PFSK-1 (cell line): Measurements from ENCODE around the gene CDK2AP2.

Experiments
- FOXP2 ChIP-seq: optimal IDR thresholded peaks from 2 replicates; pipeline ENCODE3; 2011; ENCODE audit warnings: borderline replicate concordance, control low read depth, inconsistent platforms; ENCODE audit not compliant: insufficient read depth; ENCODE audit errors: extremely low read length, extremely low read depth
- POLR2AphosphoS5 ChIP-seq: IDR thresholded peaks from 2 replicates; pipeline ENCODE4 v1.6.1; 2012; ENCODE audit warnings: low read depth, mild to moderate bottlenecking, control low read depth, low read length, moderate library complexity
- REST ChIP-seq, 2 experiments: IDR thresholded peaks; 2 replicates each; pipeline versions ENCODE4 v1.6.1 to v1.8.0; 2011 to 2012; ENCODE audit warnings: low read depth in 2 of 2, low read length in 2 of 2, control low read depth in 1 of 2, inconsistent platforms in 1 of 2, mild to moderate bottlenecking in 1 of 2, moderate library complexity in 1 of 2; ENCODE audit not compliant: insufficient read depth in 1 of 2
- SIN3A ChIP-seq: IDR thresholded peaks from 2 replicates; pipeline ENCODE4 v1.6.1; 2012; ENCODE audit warnings: mild to moderate bottlenecking, low read length, moderate library complexity, borderline replicate concordance; ENCODE audit not compliant: insufficient read depth
- TAF1 ChIP-seq: IDR thresholded peaks from 2 replicates; pipeline ENCODE4 v1.6.1; 2012; ENCODE audit warnings: low read length, control low read depth, borderline replicate concordance; ENCODE audit not compliant: insufficient read depth

GRCh38 chr11:67507864-67508485 is at the start of gene CDK2AP2:
- TF ChIP-seq POLR2AphosphoS5, result peak; percentile 77
- no peak for TF ChIP-seq REST (IDR thresholded peaks at IDR 0.05; ENCODE audit: insufficient read depth in 1 of 2, low read depth in 2 of 2, low read length in 2 of 2)
- TF ChIP-seq TAF1, result no peak
- peak; percentile 58; the same call in 1 of the 2 replicates for TF ChIP-seq SIN3A
- no peak for TF ChIP-seq FOXP2
